OCI-LY1 (cell line): ENCODE results near the gene TNPO3.

Experiments used
- CTCF ChIP-seq: fragments of 200-600 bp; sonication (generic), shearing (Covaris generic); IDR thresholded peaks from 2 replicates; pipeline ENCODE4 v1.5.1; 2017; ENCODE audit warnings: mild to moderate bottlenecking, antibody characterized with exemption, low read length, moderate library complexity, mixed read lengths
- EZH2 ChIP-seq: fragments of 200-600 bp; sonication (generic), shearing (Covaris generic); IDR thresholded peaks from 2 replicates; pipeline ENCODE4 v1.8.0; 2017; ENCODE audit warnings: borderline replicate concordance, mixed run types, mild to moderate bottlenecking, antibody characterized with exemption, low read length, moderate library complexity, mixed read lengths

- TF ChIP-seq CTCF = no peak
- no peak for TF ChIP-seq EZH2
Measured at GRCh38 chr7:129074361-129074871, 19.5 kb upstream of the TNPO3 start.
